SK-MEL-5 (cell line): ENCODE results near the gene MRPL40. TPM values are rescaled to one million over a fixed set of nuclear protein-coding genes. Genes with fewer than 3 reads are reported as not detected.

Experiments
- total RNA-seq: library from RNA; depleted of rRNA; stranded (reverse); fragments of >200 nt; shearing (Covaris generic); gene quantifications from 2 replicates; pipeline ENCODE4 v1.2.3, GENCODE V29; 2014; rRNA removed

MRPL40 gene
- total RNA-seq, 1 experiment from 2014 or later, result 106 TPM

Other genes starting within 250 kb of the MRPL40 start
- gene CLTCL1, start 140.8 kb upstream of the MRPL40 start, total RNA-seq, result 5.3 and 6.4 TPM in 2 replicates
- gene HIRA, start 812 bp upstream of the MRPL40 start, total RNA-seq, result 15.1 and 16.9 TPM in 2 replicates
- 26.3 and 28.3 TPM in 2 replicates for gene C22orf39, start 15.2 kb downstream of the MRPL40 start, total RNA-seq
- gene UFD1, start 46.6 kb downstream of the MRPL40 start, total RNA-seq, result 114 and 119 TPM in 2 replicates
- 36.5 and 44.2 TPM in 2 replicates for gene CDC45, start 47.4 kb downstream of the MRPL40 start, total RNA-seq
- not detected in 2 replicates for gene CLDN5, start 91.9 kb downstream of the MRPL40 start, total RNA-seq